CD14-positive monocyte (primary cell): ENCODE data around the gene PCCA. TPM values are rescaled to one million over a fixed set of nuclear protein-coding genes. Genes with fewer than 3 reads are reported as not detected.

Experiments
- DNase-seq, 3 donors: peaks; one replicate each; pipeline ENCODE4 v3.0.0-alpha.2; 2011 to 2022
- H2AFZ ChIP-seq: 2 replicates; pipeline ENCODE4 v1.6.0; 2012; ENCODE audit warnings: mild to moderate bottlenecking, low read depth, low read length, inconsistent platforms; ENCODE audit not compliant: insufficient read depth, poor library complexity, severe bottlenecking
- H3K27ac ChIP-seq, 2 donors: 1 replicate in 1 of 2; 2 replicates in 1 of 2; pipeline ENCODE4 v1.5.1; 2012 to 2013; ENCODE audit warnings: low read length in 2 of 2, control low read depth in 1 of 2, inconsistent platforms in 1 of 2, low read depth in 1 of 2, mild to moderate bottlenecking in 1 of 2
- H3K27me3 ChIP-seq, 2 donors: one replicate each; pipeline versions ENCODE4 v1.6.0 to v1.6.1; 2011 to 2013; ENCODE audit warnings: low read length in 2 of 2; ENCODE audit not compliant: control insufficient read depth in 2 of 2, insufficient read depth in 2 of 2
- H3K36me3 ChIP-seq, 2 donors: replicated peaks in 1 of 2; 1 replicate in 1 of 2; 2 replicates in 1 of 2; pipeline versions ENCODE4 v1.5.1 to v1.6.1; 2012 to 2013; ENCODE audit warnings: low read length in 2 of 2, control low read depth in 1 of 2, inconsistent platforms in 1 of 2, mild to moderate bottlenecking in 1 of 2; ENCODE audit not compliant: insufficient read depth in 2 of 2, control insufficient read depth in 1 of 2
- H3K4me1 ChIP-seq, 2 donors: 1 replicate in 1 of 2; 2 replicates in 1 of 2; pipeline versions ENCODE4 v1.5.1 to v1.6.1; 2012 to 2013; ENCODE audit warnings: low read length in 2 of 2, control low read depth in 1 of 2, inconsistent platforms in 1 of 2, mild to moderate bottlenecking in 1 of 2, moderate library complexity in 1 of 2; ENCODE audit not compliant: insufficient read depth in 2 of 2, control insufficient read depth in 1 of 2
- H3K4me2 ChIP-seq: replicated peaks from 2 replicates; pipeline ENCODE3; 2012; ENCODE audit warnings: low read length, moderate library complexity, mild to moderate bottlenecking; ENCODE audit not compliant: poor library complexity, severe bottlenecking; ENCODE audit errors: extremely low read depth
- H3K4me3 ChIP-seq, 3 experiments: fragments of 200-600 bp in 1 of 3; sonication (generic) in 1 of 3; replicated peaks in 1 of 3; 1 replicate in 2 of 3; 2 replicates in 1 of 3; pipeline ENCODE4 v1.5.1; 2011 to 2013; ENCODE audit warnings: low read length in 3 of 3, mild to moderate bottlenecking in 3 of 3, control low read depth in 2 of 3, low read depth in 2 of 3, inconsistent platforms in 1 of 3, moderate library complexity in 1 of 3
- H3K79me2 ChIP-seq: 2 replicates; pipeline ENCODE4 v1.6.0; 2012; ENCODE audit warnings: mild to moderate bottlenecking, control low read depth, inconsistent platforms, low read length, moderate library complexity; ENCODE audit not compliant: insufficient read depth
- H3K9ac ChIP-seq: 2 replicates; pipeline ENCODE4 v1.6.0; 2017; ENCODE audit warnings: low read length, mild to moderate bottlenecking; ENCODE audit not compliant: insufficient read depth, poor library complexity, severe bottlenecking
- H3K9me3 ChIP-seq, 2 donors: replicated peaks in 1 of 2; 1 replicate in 1 of 2; 2 replicates in 1 of 2; pipeline versions ENCODE4 v1.5.1 to v1.6.1; 2012 to 2013; ENCODE audit warnings: low read length in 2 of 2, control low read depth in 1 of 2; ENCODE audit not compliant: control insufficient read depth in 1 of 2, insufficient read depth in 1 of 2
- H4K20me1 ChIP-seq: 2 replicates; pipeline ENCODE4 v1.6.0; 2012; ENCODE audit warnings: mild to moderate bottlenecking, low read length, control low read depth, moderate library complexity; ENCODE audit not compliant: insufficient read depth
- H3K27ac Mint-ChIP-seq, 7 donors: one replicate each; pipeline ENCODE4 v1.8.0; 2020; ENCODE audit warnings: mild to moderate bottlenecking in 7 of 7, mixed read lengths in 7 of 7, moderate library complexity in 6 of 7, inconsistent platforms in 2 of 7
- H3K27me3 Mint-ChIP-seq, 3 donors: one replicate each; pipeline ENCODE4 v1.8.0; 2021 to 2022; ENCODE audit warnings: low read depth in 3 of 3, mild to moderate bottlenecking in 3 of 3, mixed read lengths in 3 of 3, moderate library complexity in 3 of 3, inconsistent platforms in 1 of 3
- H3K36me3 Mint-ChIP-seq, 2 donors: one replicate each; pipeline ENCODE4 v1.8.0; 2020; ENCODE audit warnings: mixed read lengths in 2 of 2, inconsistent platforms in 1 of 2, mild to moderate bottlenecking in 1 of 2
- H3K4me1 Mint-ChIP-seq: one replicate; pipeline ENCODE4 v1.8.0; 2020; ENCODE audit warnings: mild to moderate bottlenecking, mixed read lengths
- H3K4me3 Mint-ChIP-seq, 2 donors: one replicate each; pipeline ENCODE4 v1.8.0; 2020; ENCODE audit warnings: mild to moderate bottlenecking in 2 of 2, mixed read lengths in 2 of 2, moderate library complexity in 1 of 2
- H3K9me3 Mint-ChIP-seq, 7 donors: one replicate each; pipeline ENCODE4 v1.8.0; 2020 to 2022; ENCODE audit warnings: mixed read lengths in 7 of 7, mild to moderate bottlenecking in 6 of 7, moderate library complexity in 6 of 7, inconsistent platforms in 2 of 7
- WGBS: methylation state at CpG from one replicate; pipeline ENCODE4 v1.1.5; 2013; ENCODE audit warnings: missing lambda C conversion rate; ENCODE audit not compliant: insufficient coverage; 5-methylcytosine and 5-hydroxymethylcytosine counted together
- intact Hi-C, 2 donors: fragments of 100-400 bp; cut with micrococcal nuclease; formaldehyde crosslinking; loops; one replicate each; pipeline versions ENCODE4 v1.15.0 to v1.15.1; 2023
- polyA plus RNA-seq, 3 donors: library from polyadenylated mRNA; depleted of rRNA in 1 of 3; unstranded in 2 of 3; stranded (reverse) in 1 of 3; fragments of 300-500 nt in 2 of 3; fragments of >200 nt in 1 of 3; fragmentation: Illumina TruSeq in 2 of 3; gene quantifications; 1 replicate in 2 of 3; 2 replicates in 1 of 3; pipeline ENCODE4 v1.2.3, GENCODE V29; 2012 to 2021
- TF ChIP-seq, protein P1 (sequence below): fragments of 200-600 bp; IDR thresholded peaks from one replicate; pipeline ENCODE4 v1.8.0; 2022; ENCODE audit warnings: antibody characterized with exemption, mild to moderate bottlenecking

PCCA gene
- polyA plus RNA-seq, 3 donors, result 4.4 to 13.5 (median 11.9) TPM

DNA sequence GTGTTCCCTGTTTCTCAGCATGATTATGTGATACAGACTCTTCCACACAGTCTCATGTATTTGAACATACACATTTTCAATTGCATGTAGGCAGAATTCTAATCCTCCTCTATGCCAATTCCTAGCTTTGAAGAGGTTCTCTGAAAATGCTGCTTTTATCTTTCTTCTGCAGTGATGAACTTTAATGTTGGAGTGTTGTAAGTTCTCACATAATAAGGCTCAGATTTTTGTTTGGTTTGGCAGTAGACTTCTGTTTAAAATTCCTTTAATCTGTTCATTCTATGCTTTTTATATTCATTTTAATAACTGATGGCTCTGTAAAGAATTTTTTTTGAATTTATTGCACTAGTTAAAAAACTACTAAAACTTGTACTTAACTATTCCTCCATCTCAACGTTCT, 273.9 kb downstream of the PCCA start:
- Histone ChIP-seq H3K36me3 (no peaks in the 10 kb centered on the region), H3K4me2 (no peak overlapping the region), H3K4me1 (no peaks in the 10 kb centered on the region), H3K4me3 (no peak overlapping the region), H4K20me1 (no peaks in the 10 kb centered on the region), H3K9ac (no peak overlapping the region), H2AFZ (no peak overlapping the region), H3K79me2 (no peaks in the 10 kb centered on the region), H3K27me3 (no peaks in the 10 kb centered on the region), H3K9me3 (no peaks in the 10 kb centered on the region), H3K27ac (no peak overlapping the region)
- TF ChIP-seq, protein P1, sequence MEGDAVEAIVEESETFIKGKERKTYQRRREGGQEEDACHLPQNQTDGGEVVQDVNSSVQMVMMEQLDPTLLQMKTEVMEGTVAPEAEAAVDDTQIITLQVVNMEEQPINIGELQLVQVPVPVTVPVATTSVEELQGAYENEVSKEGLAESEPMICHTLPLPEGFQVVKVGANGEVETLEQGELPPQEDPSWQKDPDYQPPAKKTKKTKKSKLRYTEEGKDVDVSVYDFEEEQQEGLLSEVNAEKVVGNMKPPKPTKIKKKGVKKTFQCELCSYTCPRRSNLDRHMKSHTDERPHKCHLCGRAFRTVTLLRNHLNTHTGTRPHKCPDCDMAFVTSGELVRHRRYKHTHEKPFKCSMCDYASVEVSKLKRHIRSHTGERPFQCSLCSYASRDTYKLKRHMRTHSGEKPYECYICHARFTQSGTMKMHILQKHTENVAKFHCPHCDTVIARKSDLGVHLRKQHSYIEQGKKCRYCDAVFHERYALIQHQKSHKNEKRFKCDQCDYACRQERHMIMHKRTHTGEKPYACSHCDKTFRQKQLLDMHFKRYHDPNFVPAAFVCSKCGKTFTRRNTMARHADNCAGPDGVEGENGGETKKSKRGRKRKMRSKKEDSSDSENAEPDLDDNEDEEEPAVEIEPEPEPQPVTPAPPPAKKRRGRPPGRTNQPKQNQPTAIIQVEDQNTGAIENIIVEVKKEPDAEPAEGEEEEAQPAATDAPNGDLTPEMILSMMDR, result no peak
- Mint-ChIP-seq H3K4me1 (no peaks in the 10 kb centered on the region), H3K4me3 (no peak overlapping the region), H3K9me3 (no peaks in the 10 kb centered on the region), H3K36me3 (peaks cover 0 to 4% of the 10 kb centered on the region in 2 donors), H3K27me3 (no peaks in the 10 kb centered on the region), H3K27ac (no peak overlapping the region)
- DNase-seq, result no peak
- intact Hi-C loops, result no loop called here
- WGBS, result no CpG with 5 or more reads among the region's 1 CpG

- Mint-ChIP-seq H3K4me3 (no peak overlapping the region), H3K27me3 (no peaks in the 10 kb centered on the region), H3K4me1 (no peaks in the 10 kb centered on the region), H3K27ac (no peak overlapping the region), H3K36me3 (peaks cover 0 to 4% of the 10 kb centered on the region in 2 donors), H3K9me3 (no peaks in the 10 kb centered on the region)
- Histone ChIP-seq H2AFZ (no peak overlapping the region), H3K36me3 (no peaks in the 10 kb centered on the region), H3K9ac (no peak overlapping the region), H3K4me3 (no peak overlapping the region), H3K27ac (no peak overlapping the region), H4K20me1 (no peaks in the 10 kb centered on the region), H3K4me1 (no peaks in the 10 kb centered on the region), H3K27me3 (no peaks in the 10 kb centered on the region), H3K4me2 (no peak overlapping the region), H3K9me3 (no peaks in the 10 kb centered on the region), H3K79me2 (no peaks in the 10 kb centered on the region)
- TF ChIP-seq, protein P1, result no peak
- intact Hi-C loops, result no loop called here
- no peak for DNase-seq
- 90% methylated on average over 1 of the region's 3 CpGs for WGBS
Observed at GRCh38 chr13:100363285-100363711, 274.4 kb downstream of the PCCA start.
